Lung microvascular endothelial cell (primary cell): Measurements from ENCODE around the gene USP22. TPM values are rescaled to one million over a fixed set of nuclear protein-coding genes. Genes with fewer than 3 reads are reported as not detected.
A peak's percentile ranks its signal among the peaks of the same experiment; 100 is the strongest.

Experiments used
- DNase-seq, 2 donors: peaks; one replicate each; pipeline versions ENCODE4 v3.0.0 to v3.0.0-alpha.2; 2010; ENCODE audit warnings: low read depth in 2 of 2
- total RNA-seq: library from RNA; depleted of rRNA; stranded (reverse); fragments of >200 nt; gene quantifications from 2 replicates; pipeline ENCODE4 v1.2.1, GENCODE V29; 2014

Gene USP22
- total RNA-seq, 1 donor from 2014 or later, result 194 TPM

DNA sequence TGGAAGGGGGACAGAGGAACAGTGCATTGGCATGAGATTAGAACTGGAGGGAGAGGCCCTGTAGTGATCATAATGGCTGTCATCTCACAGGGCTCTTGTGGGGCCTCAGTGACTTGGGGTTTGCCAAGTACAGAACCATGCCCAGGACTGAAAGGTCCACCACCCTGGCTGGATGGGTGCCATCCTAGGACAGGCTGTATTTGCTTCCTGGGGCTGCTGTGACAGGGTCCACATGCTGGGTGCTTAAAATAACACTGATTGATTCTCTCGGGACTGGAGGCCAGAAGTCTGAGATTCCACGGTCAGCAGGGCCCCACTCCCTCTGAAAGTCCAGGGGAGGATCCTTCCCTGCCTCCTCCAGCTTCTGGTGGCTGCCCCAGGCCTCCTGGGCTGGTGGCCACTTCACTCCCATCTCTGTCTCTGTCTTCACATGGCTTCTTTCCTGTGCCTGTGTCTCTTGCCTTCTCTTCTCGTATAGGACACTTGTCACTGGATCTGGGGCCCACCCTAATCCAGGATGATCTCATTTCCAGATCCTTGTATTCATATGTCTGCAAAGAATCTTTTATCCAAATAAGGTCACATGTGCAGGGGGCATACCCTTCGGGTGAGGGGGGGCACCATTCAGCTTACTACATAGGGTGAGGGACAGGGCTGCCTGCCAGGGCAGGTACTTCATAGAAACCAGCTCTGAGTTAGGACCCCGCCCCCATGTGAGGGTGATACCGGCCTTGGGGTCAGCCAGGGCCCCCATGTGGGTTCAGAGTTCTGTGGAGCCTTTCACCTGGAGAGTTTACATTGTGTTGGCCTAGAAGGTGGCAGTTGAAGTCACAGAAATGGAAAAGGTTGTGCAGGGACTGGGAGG is 52.6 kb downstream of the USP22 start:
- DNase-seq, result no peak

GRCh38 chr17:20989481-20989880 is 53.3 kb downstream of the USP22 start:
- no peak for DNase-seq

- no peak for DNase-seq
These were observed 53.9 kb downstream of the USP22 start for GRCh38 chr17:20988896-20989295.

DNA sequence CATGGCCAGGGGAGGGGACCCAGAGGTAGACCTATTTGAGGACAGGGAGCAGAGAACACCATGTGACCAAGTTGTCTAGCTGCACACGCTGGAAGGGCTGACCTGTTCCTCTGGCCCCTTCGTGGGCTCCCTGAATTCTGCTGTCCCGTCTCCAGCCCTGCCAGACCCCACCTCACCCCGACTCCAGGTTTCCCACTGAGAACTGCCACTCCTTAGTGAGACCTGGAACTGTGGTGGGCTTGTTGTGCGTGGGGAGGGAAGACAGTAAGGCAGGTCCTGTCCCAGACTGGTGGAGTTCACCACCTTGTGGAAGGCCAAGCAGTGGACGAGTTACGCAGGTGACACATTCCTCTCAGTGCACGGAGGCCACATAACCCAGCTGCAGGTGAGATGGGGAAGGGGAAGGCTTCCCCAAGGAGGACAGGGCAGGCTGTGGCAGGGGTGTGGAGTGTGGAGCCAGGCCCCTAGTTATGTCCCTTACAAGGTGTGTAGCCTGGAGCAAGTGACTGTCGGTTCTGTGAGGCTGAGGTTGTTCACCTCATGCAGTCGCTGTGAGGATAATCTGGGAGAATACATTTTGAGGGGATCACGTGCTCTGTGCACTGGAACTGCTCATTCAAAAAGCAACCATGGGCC is 54.7 kb downstream of the USP22 start:
- DNase-seq, result no peak

- no peak for DNase-seq
These were observed 55.3 kb downstream of the USP22 start for GRCh38 chr17:20987511-20987910.

- no peak for DNase-seq
These were observed 55.9 kb downstream of the USP22 start for GRCh38 chr17:20986767-20987510.

DNA sequence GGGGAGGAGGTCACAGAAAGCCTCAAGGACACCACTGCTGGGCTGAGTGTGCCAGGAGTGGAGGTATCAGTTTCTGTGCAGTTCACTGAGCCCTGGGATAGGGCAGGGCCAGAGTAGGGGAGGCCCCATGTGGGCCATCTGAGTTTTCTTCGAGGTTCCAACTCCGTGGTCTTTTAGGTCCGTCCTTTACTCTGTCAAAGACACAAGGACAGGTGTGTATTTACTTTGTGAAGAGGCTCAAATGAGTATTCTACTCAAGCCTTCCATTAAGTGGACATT is 59.5 kb downstream of the USP22 start:
- no peak for DNase-seq

GRCh38 chr17:20982589-20983358 is 60.0 kb downstream of the USP22 start:
- DNase-seq, result no peak

DNA sequence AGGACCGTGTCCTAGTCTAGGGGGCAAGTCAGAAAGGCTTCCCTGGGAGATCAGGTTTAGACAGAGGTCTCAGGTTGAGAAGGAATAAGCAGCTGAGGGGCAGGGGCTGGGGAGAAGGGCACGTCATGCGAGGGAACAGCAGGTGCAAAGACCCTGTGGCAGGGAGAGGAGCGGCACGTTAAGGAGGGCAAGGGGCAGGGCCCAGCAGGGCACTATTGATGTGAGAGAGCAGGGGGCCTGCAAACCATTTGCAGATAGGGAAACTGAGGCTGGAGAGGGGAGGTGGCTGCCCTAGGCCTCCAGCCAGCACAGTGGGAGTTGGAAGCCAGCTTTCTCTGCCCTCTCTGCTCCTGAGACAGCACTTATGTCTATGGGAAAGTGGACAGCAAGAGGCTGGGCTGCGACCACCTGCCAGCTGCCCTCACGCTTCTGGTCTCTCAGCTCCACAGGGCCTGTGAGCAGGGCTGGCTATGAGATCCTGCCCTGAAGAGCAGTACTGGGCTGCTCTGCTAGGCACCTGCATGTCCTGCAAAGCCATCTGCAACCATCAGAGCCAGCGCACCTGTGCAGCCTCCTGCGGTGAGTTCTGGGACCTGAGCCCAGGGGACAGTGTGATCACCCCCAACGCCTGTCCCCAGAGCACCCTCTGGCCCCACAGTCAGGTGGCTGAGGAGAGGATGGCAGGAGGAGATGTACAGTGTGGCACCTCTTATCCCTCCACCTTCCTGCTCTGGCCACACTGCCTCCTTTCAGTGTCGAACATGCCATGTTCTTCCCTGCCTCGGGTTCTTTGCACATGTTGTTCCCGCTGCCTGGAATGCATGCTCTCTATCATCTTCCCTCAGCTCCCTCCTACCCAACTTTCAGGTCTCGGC is 61.5 kb downstream of the USP22 start:
- DNase-seq, result no peak

DNA sequence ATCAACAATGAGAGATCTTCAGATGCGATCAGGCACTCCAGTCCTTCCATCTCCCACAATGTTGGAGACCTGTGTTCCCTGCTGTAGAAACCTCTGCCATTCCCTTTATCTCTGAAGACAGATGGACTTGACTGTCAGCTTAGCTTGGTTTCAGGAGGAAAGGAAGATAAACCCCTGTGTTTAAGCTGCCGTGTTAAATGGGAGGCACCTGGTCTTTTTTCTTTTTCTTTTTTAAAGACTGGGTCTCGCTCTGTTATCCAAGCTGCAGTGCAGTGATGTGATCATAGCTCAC is 63.1 kb downstream of the USP22 start:
- DNase-seq, result no peak

DNA sequence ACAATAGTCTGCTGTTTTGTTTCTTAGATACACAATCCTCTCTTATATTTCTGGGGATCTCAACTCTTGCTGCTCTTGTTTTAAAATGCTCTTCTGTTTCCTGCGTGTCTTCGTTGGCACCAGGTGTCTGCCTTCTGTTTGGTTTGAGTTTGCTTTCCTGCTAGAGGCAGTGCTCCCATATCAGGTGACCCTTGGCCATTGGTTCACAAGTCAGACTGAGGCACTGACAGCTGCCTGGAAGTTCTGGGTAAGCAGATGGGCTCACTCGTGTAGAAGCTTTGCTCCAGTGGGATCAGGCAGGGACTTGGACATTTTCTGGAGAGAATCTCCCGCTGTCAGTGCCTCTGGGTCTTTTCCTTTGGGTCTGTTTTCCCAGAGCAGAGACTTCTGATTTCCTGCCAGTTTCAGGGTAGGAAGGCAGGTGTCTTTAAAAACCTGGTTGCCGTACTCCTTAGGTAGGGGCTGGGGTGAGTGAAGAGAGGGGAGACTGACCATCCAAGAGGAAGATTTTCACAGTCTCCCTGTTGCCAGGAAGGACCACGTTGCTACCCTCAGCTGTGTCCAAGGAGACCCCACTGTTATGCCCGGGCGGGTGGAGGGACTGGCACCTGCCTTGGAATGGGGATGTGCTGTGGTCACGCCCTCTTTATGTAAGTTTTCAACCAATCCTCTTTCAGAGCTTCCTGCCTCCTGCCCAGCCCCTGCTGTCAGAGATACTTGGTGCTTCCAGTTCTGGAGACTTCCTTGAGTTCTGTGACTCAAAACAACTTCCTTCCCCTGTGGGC is 63.6 kb downstream of the USP22 start:
- DNase-seq, result peak in 1 of 2 donors; percentile 35

DNA sequence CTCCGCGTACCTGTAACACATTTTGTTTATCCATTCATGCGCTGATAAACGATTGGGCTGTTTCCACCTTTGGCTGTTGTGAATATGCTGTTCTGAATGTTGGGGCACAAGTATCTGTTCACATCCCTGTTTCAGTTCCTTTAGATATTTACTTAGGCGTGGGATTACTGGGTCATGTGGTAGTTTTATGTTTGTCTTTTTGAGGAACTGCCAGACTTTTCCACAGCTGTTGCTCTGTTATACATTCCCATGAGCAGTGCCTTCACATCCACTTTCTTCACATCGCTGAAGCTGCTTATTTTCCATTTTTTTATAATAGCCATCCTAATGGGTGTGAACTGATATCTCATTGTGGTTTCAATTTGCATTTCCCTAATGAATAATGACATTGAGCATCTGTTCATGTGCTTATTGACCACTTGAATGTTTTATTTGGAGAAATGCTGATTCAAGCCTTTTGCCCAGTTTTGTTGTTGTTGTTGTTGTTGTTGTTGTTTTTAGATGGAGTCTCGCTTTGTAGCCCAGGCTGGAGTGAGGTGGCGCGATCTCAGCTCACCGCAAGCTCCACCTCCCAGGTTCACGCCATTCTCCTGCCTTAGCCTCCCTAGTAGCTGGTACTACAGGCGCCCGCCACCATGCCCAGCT is 65.1 kb downstream of the USP22 start:
- peak in 1 of 2 donors; percentile 23 for DNase-seq

DNA sequence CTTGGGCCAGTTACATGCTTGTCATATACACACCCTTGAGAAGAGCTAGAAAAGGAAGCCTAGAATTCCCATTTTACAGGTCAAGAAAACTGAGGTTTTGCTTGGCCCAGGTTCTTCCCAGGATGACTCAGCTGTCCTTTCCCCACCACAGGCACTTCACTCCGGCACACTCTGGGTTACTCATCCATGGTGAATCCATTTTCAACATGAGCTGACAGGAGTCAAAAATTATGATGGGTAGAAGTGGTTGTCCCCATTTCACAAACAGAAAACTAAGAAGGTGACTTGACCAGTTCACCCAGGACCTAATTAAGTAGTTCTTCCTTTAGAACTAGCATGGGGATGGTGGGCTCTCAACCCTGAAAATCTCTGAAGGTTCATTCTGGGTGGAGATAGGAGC is 67.2 kb downstream of the USP22 start:
- DNase-seq, result no peak

DNA sequence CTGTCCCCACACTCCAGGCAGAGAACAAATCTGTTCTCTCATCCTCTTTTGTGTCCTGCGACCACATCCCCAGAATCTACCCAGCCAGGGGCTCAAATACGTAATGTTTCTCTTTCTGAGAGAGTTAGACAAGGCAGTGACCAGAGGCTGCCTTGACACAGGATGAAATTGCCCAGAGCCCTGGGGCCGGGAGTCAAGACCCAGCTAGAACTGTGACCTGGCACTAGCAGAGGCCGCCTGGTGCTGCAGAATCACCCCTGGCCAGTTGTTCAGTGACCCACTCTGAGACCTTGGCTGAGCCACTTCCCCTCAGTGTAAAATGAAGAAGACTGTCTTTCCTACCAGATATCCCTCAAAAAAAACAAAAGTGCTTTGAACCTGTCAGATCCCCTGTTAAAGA is 72.5 kb downstream of the USP22 start:
- no peak for DNase-seq

- DNase-seq, result no peak
These were observed 73.7 kb downstream of the USP22 start for GRCh38 chr17:20968913-20969616.

DNA sequence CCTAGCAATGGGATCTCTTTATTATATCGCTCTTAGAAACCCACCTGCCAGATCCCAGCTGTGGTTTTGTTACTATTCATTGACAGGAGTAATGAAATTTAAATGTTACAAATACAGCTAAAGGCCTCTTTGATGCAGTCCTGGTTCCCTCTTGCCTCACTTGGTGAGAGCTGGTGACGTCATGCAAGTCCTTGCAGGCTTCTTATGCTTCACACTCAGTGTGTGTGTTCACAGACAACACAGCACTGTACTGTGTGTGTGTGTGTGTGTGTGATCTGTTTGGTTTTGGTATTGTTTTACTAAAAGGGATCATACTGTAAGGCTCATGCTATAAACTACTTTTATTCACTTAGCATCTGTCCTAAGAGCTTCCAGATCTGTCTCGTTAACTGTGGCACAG is 75.0 kb downstream of the USP22 start:
- DNase-seq, result no peak

GRCh38 chr17:20966870-20967269 is 75.9 kb downstream of the USP22 start:
- no peak for DNase-seq

DNA sequence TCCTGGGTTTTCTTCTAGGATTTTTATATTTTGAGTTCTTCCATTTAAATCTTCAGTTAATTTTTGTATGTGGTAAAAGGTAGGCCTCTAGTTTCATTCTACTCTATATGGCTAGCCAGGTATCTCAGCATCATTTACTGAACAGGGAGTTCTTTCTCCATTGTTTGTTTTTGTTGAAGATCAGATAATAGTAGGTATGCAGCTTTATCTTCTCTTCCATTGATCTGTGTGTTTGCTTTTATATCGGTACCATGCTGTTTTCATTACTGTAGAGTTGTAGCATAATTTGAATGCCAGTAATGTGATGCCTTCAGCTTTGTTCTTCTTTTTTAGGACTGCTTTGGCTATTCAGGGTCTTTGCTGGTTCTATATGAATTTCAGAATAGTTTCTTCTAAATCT is 77.3 kb downstream of the USP22 start:
- DNase-seq, result no peak

GRCh38 chr17:20961586-20961985 is 81.2 kb downstream of the USP22 start:
- no peak for DNase-seq
